ENCODE data around the gene SMURF2. TPM values are rescaled to one million over a fixed set of nuclear protein-coding genes. Genes with fewer than 3 reads are reported as not detected.

Gene SMURF2
- total RNA-seq, 1 experiment from 2014 or later: 35.3 TPM

GRCh38 chr17:64647817-64648216 lies 14.3 kb downstream of the SMURF2 start:
- Histone ChIP-seq H3K9ac (ENCODE audit: extremely low read depth, insufficient read length, low read length) (no peak overlapping the region), H2BK12ac (ENCODE audit: insufficient read length, low read depth, low read length) (no peak overlapping the region), H2BK5ac (ENCODE audit: insufficient read length, low read length) (no peak overlapping the region), H3K27me3 (ENCODE audit: insufficient read depth, low read length) (no peaks in the 10 kb centered on the region), H2BK20ac (ENCODE audit: low read depth, low read length, poor library complexity, severe bottlenecking) (no peak overlapping the region), H4K5ac (ENCODE audit: insufficient read length, low read depth, low read length) (no peak overlapping the region), H3K23ac (ENCODE audit: insufficient read length, low read depth, low read length) (no peak overlapping the region), H3K23me2 (ENCODE audit: insufficient read length, low read depth, low read length, poor library complexity, severe bottlenecking) (no peaks in the 10 kb centered on the region), H3K18ac (ENCODE audit: insufficient read length, low read depth, low read length) (no peak overlapping the region), H3K14ac (ENCODE audit: insufficient read depth, low read length) (no peak overlapping the region), H3T11ph (ENCODE audit: low read length) (no peak overlapping the region), H4K8ac (replicated peaks; ENCODE audit: insufficient read length, low read depth, low read length) (no peak overlapping the region), H2AFZ (ENCODE audit: low read length) (no peak overlapping the region), H3K56ac (ENCODE audit: insufficient read length, low read depth, low read length) (no peak overlapping the region), H4K20me1 (ENCODE audit: control insufficient read depth, insufficient read depth, insufficient read length) (no peaks in the 10 kb centered on the region), H3K4me2 (ENCODE audit: insufficient read depth, insufficient read length, low read length) (no peak overlapping the region), H3K79me2 (ENCODE audit: insufficient read depth, low read length) (no peaks in the 10 kb centered on the region; the same call in 1 of the 2 replicates), H3K79me1 (ENCODE audit: insufficient read depth, low read depth, low read length, poor library complexity, severe bottlenecking) (no peaks in the 10 kb centered on the region), H2BK15ac (ENCODE audit: low read depth, low read length) (no peak overlapping the region), H2AK5ac (ENCODE audit: insufficient read length, low read length) (no peak overlapping the region), H3K27ac (ENCODE audit: insufficient read length, low read depth, low read length) (no peak overlapping the region), H2BK120ac (ENCODE audit: low read depth, low read length, poor library complexity, severe bottlenecking) (no peak overlapping the region), H3K4me1 (ENCODE audit: insufficient read depth, low read length) (no peaks in the 10 kb centered on the region), H4K91ac (ENCODE audit: insufficient read length, low read depth, low read length) (no peak overlapping the region), H3K4ac (ENCODE audit: low read depth, low read length) (no peak overlapping the region), H3K9me3 (ENCODE audit: control insufficient read depth, low read depth, low read length) (no peaks in the 10 kb centered on the region)
- no peak for DNase-seq
- no peak for TF ChIP-seq CTCF (conservative IDR thresholded peaks at IDR 0.05)
- Mint-ChIP-seq H3K36me3 (ENCODE audit: insufficient read depth in 1 of 3, low read depth in 3 of 3) (peaks cover 0 to 7% (median 0%) of the 10 kb centered on the region in 3 experiments; a peak in 2 of 7 replicates), H3K9me3 (no peaks in the 10 kb centered on the region), H3K27ac (no peak overlapping the region), H3K4me1 (peaks cover 2 to 7% of the 10 kb centered on the region in 2 experiments), H3K27me3 (ENCODE audit: low read depth) (no peaks in the 10 kb centered on the region), H3K4me3 (no peak overlapping the region)
- no CpG with 5 or more reads among the region's 1 CpG for WGBS (ENCODE audit: extremely low coverage, insufficient read length, low lambda C conversion rate)
